ENCODE data around the gene CTNNA1.

Gene CTNNA1

DNA sequence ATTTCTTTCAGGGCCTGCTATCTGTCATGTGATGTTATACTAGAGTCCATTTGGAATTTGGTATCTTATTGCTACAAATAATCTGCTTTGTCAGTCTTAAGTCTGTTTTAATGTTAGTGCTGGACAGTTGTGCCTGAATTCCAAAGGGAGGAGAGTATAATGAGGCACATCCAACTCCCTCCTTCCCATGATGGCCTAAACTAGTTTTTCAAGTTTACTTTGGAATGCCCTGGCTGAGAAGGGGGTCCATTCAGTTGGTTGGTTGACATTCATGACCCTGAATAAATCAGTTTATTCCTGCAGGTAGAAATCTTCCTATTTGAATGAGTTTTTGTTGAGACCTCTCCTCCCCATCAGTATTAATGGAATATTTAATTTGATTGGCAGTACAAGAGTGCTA is 131.3 kb downstream of the CTNNA1 start:
- Histone ChIP-seq H3K4me3 (ENCODE audit: low read depth, low read length) (no peak overlapping the region), H3K4me1 (no peaks in the 10 kb centered on the region), H3K36me3 (peaks cover 6% of the 10 kb centered on the region; the same call in 1 of the 2 replicates), H3K27me3 (no peaks in the 10 kb centered on the region), H3K9me3 (no peaks in the 10 kb centered on the region)
- TF ChIP-seq CTCF (IDR thresholded peaks at IDR 0.05; ENCODE audit: low read depth, low read length) = no peak
- no peak for DNase-seq

GRCh38 chr5:138889994-138890393 is 136.8 kb downstream of the CTNNA1 start:
- H3K27me3 ChIP-seq = no peaks in the 10 kb centered on the region
- H3K36me3 ChIP-seq = peaks cover 9% of the 10 kb centered on the region; the same call in 1 of the 2 replicates
- DNase-seq = no peak
- H3K4me1 ChIP-seq = no peaks in the 10 kb centered on the region
- H3K4me3 ChIP-seq (ENCODE audit: low read depth, low read length) = no peak overlapping the region
- TF ChIP-seq CTCF (IDR thresholded peaks at IDR 0.05; ENCODE audit: low read depth, low read length) = no peak
- H3K9me3 ChIP-seq = no peaks in the 10 kb centered on the region; the same call in 1 of the 2 replicates

- Histone ChIP-seq H3K9me3 (no peaks in the 10 kb centered on the region; the same call in 1 of the 2 replicates), H3K36me3 (peaks cover 9% of the 10 kb centered on the region; the same call in 1 of the 2 replicates), H3K4me1 (no peaks in the 10 kb centered on the region), H3K4me3 (ENCODE audit: low read depth, low read length) (no peak overlapping the region), H3K27me3 (no peaks in the 10 kb centered on the region)
- TF ChIP-seq CTCF (IDR thresholded peaks at IDR 0.05; ENCODE audit: low read depth, low read length) = no peak
- no peak for DNase-seq
These were observed 137.4 kb downstream of the CTNNA1 start for GRCh38 chr5:138890644-138891043.

DNA sequence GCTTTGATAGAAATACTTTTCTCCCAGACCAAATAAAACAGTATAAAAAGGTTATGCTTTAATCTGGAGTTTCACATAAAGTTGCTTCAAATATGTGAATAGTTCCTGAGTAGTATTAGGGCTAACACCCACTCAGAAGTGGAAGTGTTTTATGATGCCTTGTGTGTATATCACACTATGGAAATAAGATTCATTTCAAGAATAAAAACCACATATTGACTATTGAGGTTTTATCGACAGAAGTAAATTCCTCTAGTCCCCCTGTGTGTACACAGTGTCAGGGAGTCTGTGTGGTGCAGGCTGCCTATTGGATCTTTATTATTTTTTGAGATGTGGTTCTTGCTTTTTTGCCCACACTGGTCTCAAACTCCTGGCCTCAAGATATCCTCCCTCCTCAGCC is 142.7 kb downstream of the CTNNA1 start:
- Histone ChIP-seq H3K4me3 (ENCODE audit: low read depth, low read length) (no peak overlapping the region), H3K4me1 (peaks cover 9% of the 10 kb centered on the region), H3K9me3 (no peaks in the 10 kb centered on the region), H3K36me3 (peaks cover under 1% of the 10 kb centered on the region; the same call in 1 of the 2 replicates), H3K27me3 (no peaks in the 10 kb centered on the region)
- no peak for TF ChIP-seq CTCF (IDR thresholded peaks at IDR 0.05; ENCODE audit: low read depth, low read length)
- no peak for DNase-seq

GRCh38 chr5:138898299-138898698 is 145.1 kb downstream of the CTNNA1 start:
- H3K36me3 ChIP-seq = no peaks in the 10 kb centered on the region
- peaks cover 10% of the 10 kb centered on the region for H3K4me1 ChIP-seq
- no peak overlapping the region for H3K4me3 ChIP-seq (ENCODE audit: low read depth, low read length)
- no peak for DNase-seq
- H3K9me3 ChIP-seq = no peaks in the 10 kb centered on the region
- TF ChIP-seq CTCF (IDR thresholded peaks at IDR 0.05; ENCODE audit: low read depth, low read length) = no peak
- no peaks in the 10 kb centered on the region for H3K27me3 ChIP-seq

DNA sequence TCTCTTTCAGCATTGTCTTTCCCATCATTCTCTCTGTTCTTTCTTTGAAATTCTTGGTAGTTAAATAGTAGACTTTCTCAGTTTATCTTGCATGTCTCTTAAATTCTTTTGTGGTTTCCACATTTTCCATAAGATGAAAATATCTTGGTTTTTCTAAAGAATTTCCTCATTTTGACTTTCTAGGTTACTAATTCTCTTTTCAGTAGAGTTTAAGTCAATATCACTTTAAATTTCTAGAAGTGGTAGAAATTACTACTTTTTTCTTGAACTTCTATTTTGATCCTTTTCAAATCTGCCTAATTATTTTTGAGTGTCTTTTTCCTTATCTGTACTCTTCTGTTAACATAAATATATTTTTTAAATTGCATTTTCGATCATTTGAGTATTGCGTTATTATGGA is 145.5 kb downstream of the CTNNA1 start:
- Histone ChIP-seq H3K4me1 (peaks cover 10% of the 10 kb centered on the region), H3K9me3 (no peaks in the 10 kb centered on the region), H3K4me3 (ENCODE audit: low read depth, low read length) (no peak overlapping the region), H3K27me3 (no peaks in the 10 kb centered on the region), H3K36me3 (no peaks in the 10 kb centered on the region)
- TF ChIP-seq CTCF (IDR thresholded peaks at IDR 0.05; ENCODE audit: low read depth, low read length) = no peak
- DNase-seq = no peak

Measured in BE2C (cell line).